Hepatocyte (in vitro differentiated cells): ENCODE results near the gene PECR. TPM values are rescaled to one million over a fixed set of nuclear protein-coding genes. Genes with fewer than 3 reads are reported as not detected.

ENCODE experiments used
- DNase-seq: peaks from one replicate; pipeline ENCODE4 v3.0.0-alpha.2; 2016; ENCODE audit warnings: low spot score
- H2AFZ ChIP-seq: fragments of 200-600 bp; sonication (generic); 2 replicates; pipeline ENCODE4 v1.6.0; 2016; ENCODE audit warnings: antibody characterized with exemption, mild to moderate bottlenecking
- H3K27ac ChIP-seq: fragments of 200-600 bp; sonication (generic); 2 replicates; pipeline ENCODE4 v1.5.1; 2016; ENCODE audit warnings: mild to moderate bottlenecking
- H3K27me3 ChIP-seq: fragments of 200-600 bp; sonication (generic); 2 replicates; pipeline ENCODE4 v1.6.1; 2016
- H3K36me3 ChIP-seq: fragments of 200-600 bp; sonication (generic); replicated peaks from 2 replicates; pipeline ENCODE4 v1.5.1; 2016; ENCODE audit warnings: low read depth; ENCODE audit not compliant: insufficient read depth
- H3K4me1 ChIP-seq: fragments of 200-600 bp; sonication (generic); 2 replicates; pipeline ENCODE4 v1.5.1; 2016; ENCODE audit warnings: mild to moderate bottlenecking, moderate library complexity; ENCODE audit not compliant: insufficient read depth
- H3K4me2 ChIP-seq: fragments of 200-600 bp; sonication (generic); 2 replicates; pipeline ENCODE4 v1.6.0; 2016
- H3K4me3 ChIP-seq: fragments of 200-600 bp; sonication (generic); 2 replicates; pipeline ENCODE4 v1.5.1; 2016; ENCODE audit warnings: mild to moderate bottlenecking
- H3K79me2 ChIP-seq: fragments of 200-600 bp; sonication (generic); 2 replicates; pipeline ENCODE4 v1.6.0; 2017; ENCODE audit warnings: mild to moderate bottlenecking
- H3K9me2 ChIP-seq: fragments of 200-600 bp; sonication (generic); replicated peaks from 2 replicates; pipeline ENCODE4 v1.6.0; 2017; ENCODE audit warnings: mild to moderate bottlenecking; ENCODE audit not compliant: insufficient read depth
- H3K9me3 ChIP-seq: fragments of 200-600 bp; sonication (generic); 2 replicates; pipeline ENCODE4 v1.5.1; 2016; ENCODE audit warnings: low read depth, mild to moderate bottlenecking
- H4K20me1 ChIP-seq: fragments of 200-600 bp; sonication (generic); 2 replicates; pipeline ENCODE4 v1.6.0; 2016; ENCODE audit warnings: mild to moderate bottlenecking; ENCODE audit not compliant: insufficient read depth, poor library complexity, severe bottlenecking
- EZH2 ChIP-seq: fragments of 200-600 bp; sonication (generic); IDR thresholded peaks from 2 replicates; pipeline ENCODE4 v1.6.1; 2016; ENCODE audit warnings: antibody characterized with exemption, mild to moderate bottlenecking, borderline replicate concordance
- EZH2phosphoT487 ChIP-seq: fragments of 200-600 bp; sonication (generic); IDR thresholded peaks from one replicate; pipeline ENCODE4 v1.6.1; 2018; ENCODE audit warnings: antibody characterized with exemption, mild to moderate bottlenecking, low read depth, moderate library complexity; ENCODE audit not compliant: unreplicated experiment, severe bottlenecking
- WGBS: methylation state at CpG from one replicate; pipeline ENCODE4 v1.1.6; 2016; ENCODE audit warnings: low lambda C conversion rate; ENCODE audit errors: missing lambda C conversion rate; 5-methylcytosine and 5-hydroxymethylcytosine counted together
- polyA plus RNA-seq: library from polyadenylated mRNA; unstranded; fragments of >200 nt; fragmentation: Nextera tagmentation; extraction: Ambion mirVana; gene quantifications from 2 replicates; pipeline ENCODE4 v1.2.1, GENCODE V29; 2016
- total RNA-seq: library from RNA; depleted of rRNA; stranded (reverse); fragments of >200 nt; gene quantifications from 2 replicates; pipeline ENCODE4 v1.2.3, GENCODE V29; 2014
- TF ChIP-seq, protein P1 (sequence below): fragments of 200-600 bp; sonication (generic); IDR thresholded peaks from 2 replicates; pipeline ENCODE4 v1.5.1; 2016; ENCODE audit warnings: antibody characterized with exemption, mild to moderate bottlenecking; ENCODE audit not compliant: poor library complexity

The PECR gene
- total and polyA plus RNA-seq, 2 experiments from 2014 or later: 17.4 to 32.4 TPM

DNA sequence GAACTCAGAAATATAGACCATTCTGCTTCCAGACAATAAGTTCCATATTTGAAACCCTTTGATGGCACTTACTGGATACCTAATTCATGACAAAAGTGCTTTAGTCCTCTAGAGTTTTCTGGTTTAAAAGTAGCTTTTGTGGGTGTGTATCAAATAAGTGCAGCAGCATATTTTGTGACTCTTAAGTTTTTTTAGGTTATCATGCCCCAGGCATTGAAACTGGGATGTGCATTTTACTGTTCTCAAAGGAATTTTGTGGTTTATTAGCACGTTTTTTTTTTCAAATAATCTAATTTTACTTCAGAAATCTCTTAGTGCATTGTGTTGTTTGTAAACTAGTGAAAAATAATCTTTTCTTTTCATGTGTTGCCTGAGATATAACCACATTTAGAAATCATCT, 29.0 kb upstream of the PECR start:
- no peaks in the 10 kb centered on the region for H4K20me1 ChIP-seq
- peak overlapping the region; percentile 84 for H3K4me2 ChIP-seq
- H3K4me3 ChIP-seq: peak overlapping the region; percentile 80
- no peaks in the 10 kb centered on the region for H3K36me3 ChIP-seq
- peaks cover 47% of the 10 kb centered on the region for H3K79me2 ChIP-seq
- H3K27ac ChIP-seq: peak overlapping the region; percentile 92
- no peak for TF ChIP-seq EZH2
- TF ChIP-seq, protein P1, sequence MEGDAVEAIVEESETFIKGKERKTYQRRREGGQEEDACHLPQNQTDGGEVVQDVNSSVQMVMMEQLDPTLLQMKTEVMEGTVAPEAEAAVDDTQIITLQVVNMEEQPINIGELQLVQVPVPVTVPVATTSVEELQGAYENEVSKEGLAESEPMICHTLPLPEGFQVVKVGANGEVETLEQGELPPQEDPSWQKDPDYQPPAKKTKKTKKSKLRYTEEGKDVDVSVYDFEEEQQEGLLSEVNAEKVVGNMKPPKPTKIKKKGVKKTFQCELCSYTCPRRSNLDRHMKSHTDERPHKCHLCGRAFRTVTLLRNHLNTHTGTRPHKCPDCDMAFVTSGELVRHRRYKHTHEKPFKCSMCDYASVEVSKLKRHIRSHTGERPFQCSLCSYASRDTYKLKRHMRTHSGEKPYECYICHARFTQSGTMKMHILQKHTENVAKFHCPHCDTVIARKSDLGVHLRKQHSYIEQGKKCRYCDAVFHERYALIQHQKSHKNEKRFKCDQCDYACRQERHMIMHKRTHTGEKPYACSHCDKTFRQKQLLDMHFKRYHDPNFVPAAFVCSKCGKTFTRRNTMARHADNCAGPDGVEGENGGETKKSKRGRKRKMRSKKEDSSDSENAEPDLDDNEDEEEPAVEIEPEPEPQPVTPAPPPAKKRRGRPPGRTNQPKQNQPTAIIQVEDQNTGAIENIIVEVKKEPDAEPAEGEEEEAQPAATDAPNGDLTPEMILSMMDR: no peak
- no peak for TF ChIP-seq EZH2phosphoT487
- 13% methylated on average over 1 of the region's 1 CpG for WGBS
- no peaks in the 10 kb centered on the region for H3K9me2 ChIP-seq
- H3K4me1 ChIP-seq: peaks cover 28% of the 10 kb centered on the region
- no peak for DNase-seq
- H3K27me3 ChIP-seq: no peaks in the 10 kb centered on the region
- H2AFZ ChIP-seq: no peak overlapping the region
- H3K9me3 ChIP-seq: no peaks in the 10 kb centered on the region

DNA sequence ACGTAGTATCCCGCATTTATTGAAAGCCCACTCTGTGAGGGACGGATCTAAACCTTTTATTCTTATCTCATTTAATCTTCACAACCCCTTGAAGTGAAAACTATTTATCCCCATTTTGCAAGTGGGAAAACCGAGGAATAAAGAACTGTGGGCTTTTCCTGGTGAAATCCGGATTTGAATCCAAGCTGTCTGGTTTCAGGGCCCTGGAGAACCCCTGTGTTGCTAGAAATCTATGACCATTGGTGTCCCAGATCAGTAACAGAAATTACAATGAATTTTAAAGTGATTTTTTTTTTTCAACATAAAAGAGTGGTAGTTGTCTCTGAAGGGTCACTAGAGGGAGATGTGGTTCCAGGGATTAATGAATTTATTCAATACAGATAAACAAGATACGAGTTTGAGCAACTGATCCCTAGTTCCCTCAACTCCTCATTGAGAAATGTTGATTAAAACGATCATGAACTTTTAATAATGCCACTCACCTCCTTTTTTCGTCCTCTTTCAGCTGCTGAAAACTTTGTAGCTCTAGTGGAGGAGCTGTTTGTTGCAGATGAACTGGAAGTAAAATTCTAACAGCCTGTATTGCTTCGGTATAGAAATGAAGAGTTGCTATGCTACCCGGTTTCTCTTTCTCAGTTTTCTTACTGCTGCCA, 28.5 kb upstream of the PECR start:
- DNase-seq: peak; percentile 56
- H3K4me2 ChIP-seq: peak overlapping the region; percentile 84
- 10% methylated on average over 10 of the region's 10 CpGs for WGBS
- peak overlapping the region; percentile 80 for H3K4me3 ChIP-seq
- no peaks in the 10 kb centered on the region for H3K36me3 ChIP-seq
- TF ChIP-seq, protein P1: peak; percentile 70
- no peak for TF ChIP-seq EZH2phosphoT487
- no peak for TF ChIP-seq EZH2
- H3K79me2 ChIP-seq: peaks cover 41% of the 10 kb centered on the region
- H3K27ac ChIP-seq: peak overlapping the region; percentile 92
- peaks cover 24% of the 10 kb centered on the region for H3K4me1 ChIP-seq
- no peaks in the 10 kb centered on the region for H3K9me3 ChIP-seq
- H2AFZ ChIP-seq: peak overlapping the region; percentile 58
- no peaks in the 10 kb centered on the region for H3K27me3 ChIP-seq
- no peaks in the 10 kb centered on the region for H3K9me2 ChIP-seq
- no peaks in the 10 kb centered on the region for H4K20me1 ChIP-seq

DNA sequence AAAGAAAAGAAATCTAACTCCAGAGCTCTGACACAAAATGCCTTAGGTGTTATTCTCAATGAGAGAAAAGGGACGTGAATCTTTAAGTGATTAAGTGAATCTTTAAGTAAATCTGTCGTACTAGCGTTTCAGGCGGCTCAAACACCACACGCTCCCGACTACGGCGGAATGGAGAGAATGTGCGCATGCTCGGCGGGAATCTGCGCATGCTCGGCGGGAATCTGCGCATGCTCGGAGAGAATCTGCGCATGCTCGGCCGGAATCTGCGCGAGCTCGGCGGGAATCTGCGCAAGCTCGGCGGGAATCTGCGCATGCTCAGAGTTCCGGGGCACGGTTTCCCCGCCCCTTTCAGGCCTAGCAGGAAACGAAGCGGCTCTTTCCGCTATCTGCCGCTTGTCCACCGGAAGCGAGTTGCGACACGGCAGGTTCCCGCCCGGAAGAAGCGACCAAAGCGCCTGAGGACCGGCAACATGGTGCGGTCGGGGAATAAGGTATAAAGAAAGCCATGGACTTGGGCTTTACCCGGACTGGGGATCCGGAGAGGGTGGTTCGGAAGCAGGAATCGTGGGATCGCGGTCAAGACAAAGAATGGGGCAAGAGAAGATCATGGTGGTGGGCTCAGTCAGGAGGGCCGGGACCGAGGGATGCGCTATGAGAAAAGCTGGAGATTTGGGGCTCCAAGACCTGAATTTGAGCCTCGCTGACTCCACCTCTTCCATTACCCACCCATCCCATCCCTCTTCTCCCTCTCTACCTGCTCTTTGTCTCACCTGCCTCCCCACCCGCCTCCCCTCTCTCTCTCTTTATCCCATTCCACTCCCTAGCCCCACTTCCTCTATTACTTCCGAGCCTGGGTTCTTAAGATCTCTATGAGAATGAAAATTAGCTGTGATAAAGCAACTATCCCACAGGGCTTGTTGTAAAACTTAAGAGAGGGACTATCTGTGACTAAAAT, 27.6 kb upstream of the PECR start, which contains the start of gene XRCC5:
Gene XRCC5, plus strand, starts transcription at position 382 of the 955 bp plus-strand sequence. Its CDS starts 89 bp downstream, at position 471.
- H3K27me3 ChIP-seq: no peaks in the 10 kb centered on the region
- peak within 1 kb of the TSS; percentile 80 for H3K4me3 ChIP-seq
- H3K27ac ChIP-seq: peak within 1 kb of the TSS; percentile 92
- 1% methylated on average over 54 of the region's 57 CpGs for WGBS
- no peaks in the 10 kb centered on the region for H3K9me3 ChIP-seq
- H3K4me1 ChIP-seq: peaks cover 22% of the 10 kb centered on the region
- peak within 1 kb of the TSS; percentile 58 for H2AFZ ChIP-seq
- DNase-seq: peak; percentile 98
- TF ChIP-seq EZH2phosphoT487 (no peak), EZH2 (no peak)
- TF ChIP-seq, protein P1: no peak
- no peaks in the 10 kb centered on the region for H3K9me2 ChIP-seq
- peak within 1 kb of the TSS; percentile 84 for H3K4me2 ChIP-seq
- no peaks in the 10 kb centered on the region for H4K20me1 ChIP-seq
- no peaks in the 10 kb centered on the region for H3K36me3 ChIP-seq
- H3K79me2 ChIP-seq: peaks cover 41% of the 10 kb centered on the region
